Measurements from ENCODE around the gene GPATCH8.

DNA sequence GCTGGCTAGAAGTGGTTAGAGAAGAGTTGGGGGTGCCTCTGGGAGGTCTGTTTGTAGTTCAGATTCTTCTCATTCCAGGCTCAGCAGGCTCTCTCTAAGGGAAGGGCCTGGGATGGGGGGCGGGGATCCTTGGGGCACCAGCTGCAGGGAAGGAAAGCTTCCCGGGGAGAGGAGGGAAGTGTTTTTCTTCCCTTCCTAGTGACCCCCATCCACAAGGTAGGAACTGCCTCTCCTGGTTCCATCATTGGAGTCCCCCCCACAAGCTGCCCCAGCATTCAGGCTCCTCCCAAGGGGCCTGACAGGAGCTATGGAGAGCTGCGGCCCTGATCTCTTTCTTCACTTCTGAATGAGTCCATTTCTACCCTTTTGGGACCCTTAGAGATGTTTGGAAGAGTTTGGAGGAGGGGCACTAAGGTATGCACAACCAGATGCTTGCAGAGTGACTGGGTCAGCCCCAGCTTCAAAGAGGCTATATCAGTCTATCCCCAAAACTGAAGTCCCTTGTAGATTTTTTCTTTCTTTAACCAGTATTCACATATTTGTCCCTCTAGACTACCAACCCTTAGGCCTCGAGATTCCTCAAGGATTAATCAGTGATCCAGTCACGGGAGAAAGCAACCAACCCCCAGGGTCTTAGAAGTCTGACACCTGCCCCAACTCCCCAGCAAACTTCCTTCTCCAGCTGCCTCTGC, 40.2 kb upstream of the GPATCH8 start:
- TF ChIP-seq CTCF (conservative IDR thresholded peaks at IDR 0.05; ENCODE audit: low read depth, low read length) (no peak), EZH2 (IDR thresholded peaks at IDR 0.05; ENCODE audit: borderline replicate concordance, low read depth, low read length, poor library complexity, severe bottlenecking) (no peak)
